Measurements from ENCODE around the gene TDRD10. TPM values are rescaled to one million over a fixed set of nuclear protein-coding genes. Genes with fewer than 3 reads are reported as not detected.

Gene TDRD10
- total and polyA plus RNA-seq, 2 of the 4 experiments (the other 2 are of a cell fraction) = not detected

GRCh38 chr1:154549202-154549770 lies 47.3 kb downstream of the TDRD10 start:
- ChIA-PET POLR2A (ENCODE audit: unreplicated experiment) (no interaction called here), CTCF (no interaction called here)
- in situ Hi-C loops (cut with MboI; ENCODE audit: low sequenced_read_pairs) = loop anchor here (5.0 kb wide), 1 partner anchor 62 kb away; no protein-coding TSS in a partner anchor

More at GRCh38 chr1:154549202-154549770, 47.3 kb downstream of the TDRD10 start:
- H2AFZ ChIP-seq (replicated peaks; ENCODE audit: low read length, poor library complexity) = no peak overlapping the region
- no peak overlapping the region for H3K9ac ChIP-seq (ENCODE audit: low read depth, low read length)
- no peak overlapping the region for H2AK9ac ChIP-seq (replicated peaks; ENCODE audit: low read depth, low read length, poor library complexity)
- H3K4ac ChIP-seq (ENCODE audit: low read depth, low read length) = no peak overlapping the region
- no peak for TF ChIP-seq CHD1 (IDR thresholded peaks at IDR 0.05; ENCODE audit: low read depth, low read length)
- no peak for TF ChIP-seq CTCF (conservative IDR thresholded peaks at IDR 0.05; ENCODE audit: low read depth, low read length)
- no peak for TF ChIP-seq USF2 (IDR thresholded peaks at IDR 0.05; ENCODE audit: low read depth, low read length)
- no peak for TF ChIP-seq POLR2A (IDR thresholded peaks at IDR 0.05; ENCODE audit: low read depth, low read length)
- no peak for TF ChIP-seq RFX5 (IDR thresholded peaks at IDR 0.05; ENCODE audit: low read depth, low read length)
- TF ChIP-seq SMC3 (IDR thresholded peaks at IDR 0.05; ENCODE audit: low read depth, low read length) = no peak
- no peak for TF ChIP-seq ELK1 (IDR thresholded peaks at IDR 0.05; ENCODE audit: borderline replicate concordance, low read depth, low read length)
- TF ChIP-seq RAD21 (IDR thresholded peaks at IDR 0.05; ENCODE audit: low read length) = no peak
- TF ChIP-seq MXI1 (IDR thresholded peaks at IDR 0.05; ENCODE audit: borderline replicate concordance, low read depth, low read length) = no peak
- TF ChIP-seq BHLHE40 (IDR thresholded peaks at IDR 0.05; ENCODE audit: low read depth, low read length) = no peak
- TF ChIP-seq RCOR1 (IDR thresholded peaks at IDR 0.05; ENCODE audit: insufficient replicate concordance, low read length) = no peak
- no peak for TF ChIP-seq MAFK (IDR thresholded peaks at IDR 0.05; ENCODE audit: low read depth, low read length)
- no peak for TF ChIP-seq NFE2L2 (IDR thresholded peaks at IDR 0.05; ENCODE audit: low read depth, low read length)
- no peak for TF ChIP-seq MAZ (IDR thresholded peaks at IDR 0.05; ENCODE audit: borderline replicate concordance, low read depth, low read length)
- no peak for TF ChIP-seq FOS (IDR thresholded peaks at IDR 0.05; ENCODE audit: low read depth, low read length)
- peaks cover 51% of the 10 kb centered on the region for H3K36me3 ChIP-seq (ENCODE audit: control insufficient read depth, insufficient read depth, low read length)
- no peak overlapping the region for H3K4me3 ChIP-seq (ENCODE audit: insufficient read depth, low read depth, low read length)
- H4K8ac ChIP-seq (ENCODE audit: low read depth in 2 of 2, low read length in 2 of 2) = no peak overlapping the region
- no peaks in the 10 kb centered on the region; the same call in 1 of the 2 replicates for H3K9me1 ChIP-seq (ENCODE audit: insufficient read depth, low read length)
- no peak overlapping the region for H3K14ac ChIP-seq (replicated peaks; ENCODE audit: low read depth, low read length)
- dilution Hi-C loops (cut with HindIII; ENCODE audit: low sequenced_read_pairs, unreplicated experiment) = no loop called here
- no TSS peak for BruUV-seq (replicated peaks)
- H2BK120ac ChIP-seq (ENCODE audit: low read depth, low read length) = no peak overlapping the region
- H4K91ac ChIP-seq (ENCODE audit: insufficient read depth, low read depth, low read length) = no peak overlapping the region
- H3K4me1 ChIP-seq (ENCODE audit: control insufficient read depth, insufficient read depth, low read length) = peaks cover 4% of the 10 kb centered on the region
- H3K23ac ChIP-seq (ENCODE audit: low read depth, low read length) = no peak overlapping the region
- peaks cover 10 to 26% of the 10 kb centered on the region in 2 experiments; a peak in 3 of 4 replicates for H3K79me1 ChIP-seq (ENCODE audit: low read depth in 1 of 2, low read length in 2 of 2)
- H3K18ac ChIP-seq (ENCODE audit: low read depth, low read length) = no peak overlapping the region
- H3K27me3 ChIP-seq (ENCODE audit: control insufficient read depth, insufficient read depth, low read length) = peaks cover 7% of the 10 kb centered on the region
- H2AK5ac ChIP-seq (ENCODE audit: low read depth, low read length) = no peak overlapping the region
- intact Hi-C loops (cut with micrococcal nuclease) = loop anchor here (5.0 kb wide), 2 partner anchors 142 to 197 kb away; partner anchors contain the start of gene IL6R
- ATAC-seq (ENCODE audit: low read depth) (no peak), DNase-seq (no peak)
- no peak overlapping the region for H3K27ac ChIP-seq (ENCODE audit: insufficient read depth, low read length)
- H2BK15ac ChIP-seq (ENCODE audit: low read depth, low read length) = no peak overlapping the region
- no peak overlapping the region for H3K4me2 ChIP-seq (ENCODE audit: low read depth, low read length)
- H3K56ac ChIP-seq (ENCODE audit: extremely low read depth, insufficient read depth, low read length) = no peak overlapping the region
- no peaks in the 10 kb centered on the region for H3K9me3 ChIP-seq (ENCODE audit: control insufficient read depth, insufficient read depth, low read length)
- WGBS, 2 experiments (ENCODE audit: extremely low coverage in 2 of 2, insufficient read length in 1 of 2) = 100% methylated on average over 1 of the region's 3 CpGs; no CpG with 5 or more reads in 1 of the 2 experiments
- H4K20me1 ChIP-seq (ENCODE audit: insufficient read depth, low read length) = peaks cover 31% of the 10 kb centered on the region; the same call in 1 of the 2 replicates
- no peak overlapping the region for H2BK5ac ChIP-seq (ENCODE audit: low read depth, low read length, poor library complexity, severe bottlenecking)
- H2BK20ac ChIP-seq (ENCODE audit: low read depth, low read length) = no peak overlapping the region; the same call in 1 of the 2 replicates
- H4K5ac ChIP-seq (ENCODE audit: low read depth, low read length) = no peak overlapping the region

All from IMR-90 (cell line).